Measurements from ENCODE around the gene ATP2A3. TPM values are rescaled to one million over a fixed set of nuclear protein-coding genes. Genes with fewer than 3 reads are reported as not detected.
A peak's percentile ranks its signal among the peaks of the same experiment; 100 is the strongest.

ATP2A3 gene
- total and polyA plus RNA-seq, 2 donors (not counting 3 experiments of a cell fraction or from before 2014, with no cell fraction given), result 0.37 to 0.55 TPM

DNA sequence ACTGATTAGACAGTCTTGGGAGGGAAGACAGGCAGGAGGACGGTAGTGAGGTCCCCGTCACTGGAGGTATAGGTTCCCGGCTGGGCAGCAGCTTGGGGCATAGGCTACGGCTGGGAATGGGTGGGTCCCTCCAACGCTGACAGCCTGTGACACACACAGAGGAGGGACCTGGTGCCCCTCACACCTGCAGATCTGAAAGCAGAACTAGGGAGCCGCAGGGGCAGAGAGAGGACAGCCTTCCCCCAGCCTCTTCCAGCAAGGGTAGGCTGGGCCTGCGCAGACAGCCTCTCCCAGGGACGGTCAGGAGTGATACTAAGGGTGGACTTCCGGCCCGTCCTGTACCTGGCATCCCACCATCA, 49.9 kb downstream of the ATP2A3 start:
- Histone ChIP-seq H3K4me2 (ENCODE audit: insufficient read depth, low read length) (no peak overlapping the region), H3K4me3 (replicated peaks in 1 of 3; ENCODE audit: insufficient read depth in 1 of 3, low read depth in 1 of 3, low read length in 3 of 3) (no peak overlapping the region), H3K27me3 (ENCODE audit: control insufficient read depth in 2 of 2, insufficient read depth in 2 of 2, low read length in 2 of 2) (no peaks in the 10 kb centered on the region), H4K20me1 (replicated peaks; ENCODE audit: control insufficient read depth, extremely low read depth, insufficient read depth, low read length) (no peaks in the 10 kb centered on the region), H3K36me3 (ENCODE audit: control insufficient read depth in 2 of 2, extremely low read depth in 1 of 2, insufficient read depth in 2 of 2, low read length in 2 of 2) (no peaks in the 10 kb centered on the region), H3K27ac (ENCODE audit: insufficient read depth, low read depth, low read length) (no peak overlapping the region), H3K9ac (replicated peaks; ENCODE audit: extremely low read depth, insufficient read depth, low read length) (no peak overlapping the region), H3K9me1 (replicated peaks; ENCODE audit: control insufficient read depth, extremely low read depth, insufficient read depth, low read length) (no peaks in the 10 kb centered on the region), H2AFZ (ENCODE audit: low read depth, low read length) (peak overlapping the region; percentile 2), H3K79me2 (ENCODE audit: control insufficient read depth, insufficient read depth, low read length) (no peaks in the 10 kb centered on the region), H3K9me3 (replicated peaks; ENCODE audit: control insufficient read depth, insufficient read depth, low read length) (no peaks in the 10 kb centered on the region), H3K4me1 (ENCODE audit: control insufficient read depth, extremely low read depth, insufficient read depth, low read length) (peaks cover 15% of the 10 kb centered on the region)
- no TSS peak for BruUV-seq (replicated peaks)
- TF ChIP-seq POLR2AphosphoS5 (IDR thresholded peaks at IDR 0.05; ENCODE audit: insufficient read depth, low read depth, low read length) (no peak), CTCF (IDR thresholded peaks at IDR 0.05; ENCODE audit: extremely low read depth in 1 of 2, insufficient read depth in 1 of 2, low read depth in 1 of 2, low read length in 2 of 2) (no peak), MAX (IDR thresholded peaks at IDR 0.05; ENCODE audit: insufficient read depth, insufficient read length) (no peak), GATA2 (IDR thresholded peaks at IDR 0.05; ENCODE audit: insufficient read depth, insufficient read length, low read depth, low read length) (no peak)
- dilution Hi-C loops (cut with MboI; ENCODE audit: extremely low pct_ligation_motif_present, low sequenced_read_pairs) (no loop called here), intact Hi-C loops (cut with micrococcal nuclease) (loop anchor here (1.0 to 2.0 kb wide), 3 partner anchors 21 to 161 kb away; no protein-coding TSS in a partner anchor)
- FAIRE-seq, result no peak
- ChIA-PET POLR2A (interaction anchor here (0.6 kb wide), 1 partner anchor 145 kb away, joined by 3 read pairs; no protein-coding TSS in a partner anchor), CTCF (interaction anchor here (0.6 to 5.0 kb wide), 47 partner anchors 10 to 302 kb away, joined by 3 to 84 read pairs (median 4); partner anchors contain the start of genes ATP2A3, CAMKK1 and NCBP3)
- no peak for DNase-seq (ENCODE audit: low read depth, low spot score)
